ENCODE results near the gene MSTN.

- TF ChIP-seq, protein P1, sequence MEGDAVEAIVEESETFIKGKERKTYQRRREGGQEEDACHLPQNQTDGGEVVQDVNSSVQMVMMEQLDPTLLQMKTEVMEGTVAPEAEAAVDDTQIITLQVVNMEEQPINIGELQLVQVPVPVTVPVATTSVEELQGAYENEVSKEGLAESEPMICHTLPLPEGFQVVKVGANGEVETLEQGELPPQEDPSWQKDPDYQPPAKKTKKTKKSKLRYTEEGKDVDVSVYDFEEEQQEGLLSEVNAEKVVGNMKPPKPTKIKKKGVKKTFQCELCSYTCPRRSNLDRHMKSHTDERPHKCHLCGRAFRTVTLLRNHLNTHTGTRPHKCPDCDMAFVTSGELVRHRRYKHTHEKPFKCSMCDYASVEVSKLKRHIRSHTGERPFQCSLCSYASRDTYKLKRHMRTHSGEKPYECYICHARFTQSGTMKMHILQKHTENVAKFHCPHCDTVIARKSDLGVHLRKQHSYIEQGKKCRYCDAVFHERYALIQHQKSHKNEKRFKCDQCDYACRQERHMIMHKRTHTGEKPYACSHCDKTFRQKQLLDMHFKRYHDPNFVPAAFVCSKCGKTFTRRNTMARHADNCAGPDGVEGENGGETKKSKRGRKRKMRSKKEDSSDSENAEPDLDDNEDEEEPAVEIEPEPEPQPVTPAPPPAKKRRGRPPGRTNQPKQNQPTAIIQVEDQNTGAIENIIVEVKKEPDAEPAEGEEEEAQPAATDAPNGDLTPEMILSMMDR (IDR thresholded peaks at IDR 0.05), result no peak
- TF ChIP-seq POLR2A (IDR thresholded peaks at IDR 0.05), result no peak
Observed at GRCh38 chr2:190063624-190064023, 1.1 kb upstream of the MSTN start.
